HUDEP-2 (cell line): Measurements from ENCODE around the gene RANBP9.

Experiments
- DNase-seq, 76 experiments: peaks; one replicate each; lab custom pipeline; 2025; ENCODE audit not compliant: unreplicated experiment in 76 of 76; lab: John Stamatoyannopoulos, UW

The RANBP9 gene

DNA sequence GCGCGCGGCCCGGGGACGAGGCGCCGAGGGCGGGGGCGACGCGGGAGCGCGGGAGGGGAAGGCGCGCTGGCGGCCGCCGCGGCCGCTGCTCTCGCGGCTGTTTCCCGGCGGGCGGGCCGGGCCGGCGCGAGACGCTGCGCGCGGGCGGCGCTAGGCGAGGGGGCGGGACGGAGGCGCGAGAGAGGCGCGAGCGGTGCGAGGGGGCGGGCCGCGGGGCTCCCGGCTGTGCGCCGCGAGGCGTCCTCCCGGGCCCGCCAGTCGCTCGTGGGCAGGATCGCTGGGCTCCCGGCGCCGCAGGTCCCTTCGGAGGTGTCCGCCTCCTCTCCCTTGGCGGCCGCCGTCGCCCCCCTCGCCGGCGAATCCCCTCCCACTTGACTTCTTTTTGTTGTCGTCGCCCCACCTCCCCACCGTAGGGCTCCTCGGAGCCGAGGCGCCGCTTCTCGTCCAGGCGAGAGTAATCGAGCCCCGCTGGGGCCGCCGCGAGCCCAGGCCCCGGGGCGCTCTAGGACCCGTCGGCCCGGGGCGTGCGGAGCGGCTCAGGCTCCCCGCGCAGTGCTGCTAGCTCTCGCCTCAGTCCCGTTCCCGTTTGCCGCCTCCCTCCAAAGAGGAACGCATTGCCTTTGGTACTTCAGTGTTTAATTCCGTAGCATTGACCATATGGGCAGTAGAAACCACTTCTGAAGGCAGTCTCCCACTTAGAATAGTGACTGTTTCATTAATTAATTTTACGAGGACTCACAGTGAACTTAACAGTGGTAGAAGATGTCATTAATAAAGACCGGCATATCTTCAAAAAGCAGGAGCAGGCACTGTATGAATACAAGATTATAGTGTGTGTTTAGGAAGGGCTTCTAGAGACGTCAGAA, at the start of gene RANBP9:
Gene RANBP9, minus strand, starts transcription at position 103 of the 866 bp plus-strand sequence. CDS start 330 bp downstream, outside the sequence.
- DNase-seq: peak in 75 of 76 experiments; percentile 52 to 98 (median 86)

DNA sequence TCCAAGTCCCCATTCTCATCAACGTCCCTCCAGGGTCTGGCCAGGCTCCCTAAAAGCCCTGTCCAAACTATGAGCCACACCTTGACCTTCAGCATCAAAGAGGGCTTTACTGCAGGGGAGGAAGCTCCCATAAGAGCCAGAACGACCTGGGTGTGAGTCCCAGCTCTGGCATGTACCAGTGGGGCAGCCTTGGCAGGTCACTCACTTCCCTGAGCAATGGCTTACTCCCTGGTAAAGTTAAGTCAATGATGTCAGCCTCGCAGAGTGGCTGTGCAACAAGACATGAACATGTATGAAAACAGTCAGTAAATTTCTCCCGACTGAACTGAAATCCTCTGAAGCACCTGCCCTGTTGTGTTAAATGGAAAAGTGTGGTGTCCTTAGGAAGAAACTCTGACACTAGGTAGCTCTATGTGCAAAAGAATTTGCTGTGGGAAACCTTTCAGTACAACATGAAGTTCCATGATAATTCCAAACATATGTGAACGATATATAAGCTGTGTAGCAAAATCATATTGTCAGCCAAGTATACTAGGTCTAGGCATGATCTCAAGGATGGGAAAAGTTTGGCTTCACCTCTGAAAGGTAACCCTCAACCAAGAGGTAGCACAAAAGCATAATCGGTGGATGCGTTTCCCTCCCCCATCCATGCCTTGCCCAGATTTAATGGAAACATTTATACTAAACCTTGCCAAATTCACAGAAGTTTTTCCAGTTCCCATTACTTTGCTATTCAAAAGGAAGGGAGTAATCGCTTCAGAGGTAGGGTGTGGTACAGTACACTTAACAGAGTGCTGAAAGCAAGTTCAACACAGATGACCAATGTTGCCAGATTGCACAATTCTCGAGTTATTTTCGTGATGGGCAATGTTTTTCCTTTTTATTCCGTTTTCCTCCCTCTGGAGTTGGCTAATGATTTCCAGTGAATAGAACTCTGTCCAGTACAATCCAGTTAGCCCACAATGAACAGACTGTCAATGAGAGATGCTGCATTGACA, 49.0 kb upstream of the RANBP9 start:
- no peak for DNase-seq

DNA sequence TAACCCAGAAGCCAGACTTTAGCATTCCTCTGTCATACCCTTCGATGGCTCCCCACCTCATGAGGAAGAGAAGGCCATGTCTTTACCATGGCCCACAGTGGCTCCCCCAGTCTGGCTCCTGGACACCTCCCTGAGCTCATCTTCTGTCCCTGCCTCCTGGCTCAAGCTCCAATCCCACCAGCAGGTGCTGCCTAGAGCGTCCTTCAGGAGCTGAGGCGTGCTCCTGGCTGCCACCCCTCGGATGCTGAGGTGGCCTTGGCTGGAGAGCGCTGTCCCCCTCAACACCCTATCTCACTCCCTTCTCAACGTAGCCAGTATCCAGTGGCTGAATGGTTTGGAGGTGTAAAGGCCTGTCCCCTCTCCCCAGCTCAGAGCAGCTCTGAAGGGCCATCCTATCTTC, 47.4 kb upstream of the RANBP9 start:
- DNase-seq: no peak

DNA sequence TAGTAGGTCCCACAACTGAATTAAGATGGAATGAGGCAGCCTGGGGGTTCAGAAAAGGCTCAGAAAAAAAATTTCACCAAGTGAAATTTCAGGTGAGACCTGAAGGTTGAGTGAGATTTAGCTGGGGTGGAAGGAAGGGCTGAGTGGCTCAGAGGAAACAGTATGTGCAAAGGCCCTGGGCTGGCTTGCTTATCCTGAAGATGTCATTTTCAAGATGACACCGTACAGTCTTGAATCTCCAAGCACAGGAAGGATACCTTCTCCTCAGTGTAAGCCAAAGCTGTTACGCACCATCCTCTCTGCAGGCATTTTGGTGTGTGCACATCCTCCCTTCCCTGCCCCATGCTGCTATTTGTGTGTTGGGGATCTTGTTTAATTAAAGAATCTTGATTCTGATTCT, 43.0 kb upstream of the RANBP9 start:
- no peak for DNase-seq

DNA sequence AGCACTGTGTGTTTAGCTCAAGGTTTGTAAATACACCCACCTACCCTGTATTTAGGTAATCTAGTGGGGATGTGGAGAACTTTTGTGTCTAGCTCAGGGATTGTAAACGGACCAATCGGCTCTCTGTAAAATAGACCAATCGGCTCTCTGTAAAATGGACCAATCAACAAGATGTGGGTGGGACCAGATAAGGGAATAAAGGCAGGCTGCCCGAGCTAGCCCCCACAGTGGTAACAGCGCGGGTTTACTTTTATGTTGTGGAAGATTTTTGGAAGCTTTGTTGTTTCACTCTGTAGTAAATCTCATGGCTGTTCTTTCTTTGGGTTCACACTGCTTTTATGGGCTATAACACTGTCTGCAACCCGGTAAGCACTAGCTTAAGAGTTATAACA, 32.1 kb upstream of the RANBP9 start:
- DNase-seq: no peak

DNA sequence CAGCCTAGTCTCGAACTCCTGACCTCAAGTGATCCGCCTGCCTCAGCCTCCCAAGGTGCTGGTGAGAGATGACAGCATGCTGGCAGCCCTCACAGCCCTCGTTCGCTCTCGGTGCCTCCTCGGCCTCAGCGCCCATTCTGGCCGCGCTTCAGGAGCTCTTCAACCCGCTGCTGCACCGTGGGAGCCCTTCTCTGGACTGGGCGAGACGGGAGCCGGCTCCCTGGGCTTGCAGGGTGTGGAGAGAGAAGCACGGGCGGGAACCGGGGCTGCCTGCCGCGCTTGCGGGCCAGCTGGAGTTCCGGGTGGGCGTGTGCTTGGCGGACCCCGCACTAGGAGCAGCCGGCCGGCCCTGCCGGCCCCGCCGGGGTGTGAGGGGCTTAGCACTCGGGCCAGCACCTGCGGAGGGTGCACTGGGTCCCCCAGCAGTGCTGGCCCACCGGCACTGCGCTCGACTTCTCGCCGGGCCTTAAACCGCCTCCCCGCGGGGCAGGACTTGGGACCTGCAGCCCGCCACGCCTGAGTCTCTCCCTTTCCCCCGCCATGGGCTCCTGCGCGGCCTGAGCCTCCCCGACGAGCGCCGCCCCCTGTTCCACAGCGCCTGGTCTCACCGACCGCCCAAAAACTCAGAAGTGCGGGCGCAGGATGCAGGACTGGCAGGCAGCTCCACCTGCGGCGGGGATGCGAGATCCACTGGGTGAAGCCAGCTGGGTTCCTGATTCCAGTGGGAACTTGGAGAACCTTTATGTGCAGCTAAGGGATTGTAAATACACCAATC, 31.5 kb upstream of the RANBP9 start:
- no peak for DNase-seq

DNA sequence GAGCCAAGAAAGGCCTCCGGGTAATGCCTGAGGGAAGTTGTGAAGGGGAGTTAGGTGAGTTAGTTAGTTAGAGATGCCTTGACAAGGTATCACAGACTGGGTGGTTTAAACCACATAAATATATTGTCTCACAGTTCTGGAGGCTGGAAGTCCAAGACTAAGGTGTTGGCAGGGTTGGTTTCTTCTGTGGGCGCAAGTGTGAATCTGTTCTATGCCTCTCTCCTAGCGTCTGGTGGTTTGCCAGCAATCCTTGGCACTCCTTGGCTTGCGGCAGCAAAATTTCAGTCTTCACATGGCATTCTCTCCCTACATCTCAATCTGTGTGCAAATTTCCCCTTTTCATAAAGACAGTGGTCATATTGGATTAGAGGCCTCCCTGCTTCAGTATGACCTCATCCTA, 29.7 kb upstream of the RANBP9 start:
- DNase-seq: no peak

DNA sequence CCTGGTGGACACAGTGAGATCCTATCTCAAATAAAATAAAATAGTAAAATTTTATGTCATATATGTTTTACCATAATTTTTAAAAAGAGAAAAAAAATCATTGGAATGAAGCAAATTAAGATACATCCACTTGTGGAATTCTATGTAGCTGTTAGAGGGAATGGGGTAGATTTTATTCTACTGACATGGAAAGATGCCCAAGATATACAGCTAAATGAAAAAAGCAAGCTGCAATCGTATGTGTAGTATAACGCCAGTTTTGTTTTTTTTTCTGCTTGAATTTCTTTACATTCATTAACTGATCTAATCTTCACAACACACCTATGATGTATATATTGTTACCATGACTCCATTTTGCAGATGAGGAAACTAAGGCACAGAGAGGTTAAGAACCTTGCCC, 23.4 kb upstream of the RANBP9 start:
- no peak for DNase-seq

DNA sequence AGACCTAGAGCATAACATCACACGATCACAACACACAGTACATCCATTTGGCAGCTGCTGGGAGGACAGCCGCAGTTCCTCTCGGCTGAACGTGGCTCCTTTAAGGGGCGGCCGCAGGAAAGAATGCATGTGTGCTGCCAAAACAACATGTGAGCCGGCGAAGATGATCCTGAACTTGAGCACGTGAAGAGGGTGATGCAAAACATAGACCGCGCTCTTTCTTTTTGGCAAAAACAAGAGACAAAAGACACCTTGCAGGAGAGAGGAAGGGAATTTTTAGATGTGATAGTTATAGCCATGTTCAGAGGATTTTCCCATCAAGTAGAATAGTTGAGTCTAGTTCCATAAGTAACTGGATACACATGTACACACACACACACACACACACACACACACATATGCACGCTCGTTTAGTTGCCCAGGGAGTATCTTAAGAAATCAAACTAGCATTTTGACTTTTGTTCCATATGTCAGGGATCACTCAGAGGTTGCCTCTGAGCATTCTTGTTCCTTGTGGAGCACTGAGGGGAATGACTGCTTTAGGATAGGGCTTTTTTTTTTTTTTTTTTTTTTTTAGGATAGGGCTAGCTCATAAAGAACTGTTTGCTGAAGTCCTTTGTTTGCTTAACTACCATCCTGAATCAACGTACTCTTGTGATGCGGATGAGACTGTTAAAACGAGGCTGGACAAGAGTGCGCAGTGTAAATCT, 21.7 kb upstream of the RANBP9 start:
- DNase-seq: no peak

DNA sequence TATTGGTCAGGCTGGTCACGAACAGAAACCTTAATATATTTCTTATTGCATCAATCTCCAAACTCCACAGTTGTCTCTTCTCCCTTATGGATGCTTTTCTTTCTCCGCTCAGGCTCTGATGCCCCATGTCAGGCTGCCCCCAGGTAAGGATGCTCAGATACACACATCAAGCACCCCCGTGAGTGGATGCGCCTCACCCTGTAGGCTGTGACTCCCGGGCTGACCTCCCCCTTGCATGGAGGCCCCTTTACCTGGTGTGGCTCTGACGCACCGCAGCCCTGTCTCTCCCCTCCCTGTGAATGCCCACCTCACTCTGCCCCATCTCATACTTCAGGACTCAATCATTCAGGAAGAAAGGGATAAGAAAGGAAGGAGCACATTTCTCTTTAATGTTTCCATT, 19.1 kb upstream of the RANBP9 start:
- no peak for DNase-seq

DNA sequence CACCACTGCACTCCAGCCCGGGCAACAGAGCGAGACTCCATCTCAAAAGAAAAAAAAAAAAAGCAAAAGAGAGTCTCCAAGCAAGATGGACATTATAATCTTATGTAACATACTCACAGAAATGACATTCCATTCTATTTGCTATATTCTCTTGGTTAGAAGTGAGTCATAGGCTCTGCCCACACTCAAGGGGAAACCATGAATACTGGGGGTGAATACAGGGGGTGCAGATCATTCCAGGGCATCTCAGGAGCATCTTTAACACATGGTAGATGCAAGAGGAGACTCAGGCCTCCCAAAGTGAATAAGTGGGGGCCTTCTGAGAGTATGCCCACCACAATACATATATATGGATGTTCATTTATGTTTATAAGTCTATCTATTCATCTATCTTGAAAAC, 18.3 kb upstream of the RANBP9 start:
- DNase-seq: no peak

DNA sequence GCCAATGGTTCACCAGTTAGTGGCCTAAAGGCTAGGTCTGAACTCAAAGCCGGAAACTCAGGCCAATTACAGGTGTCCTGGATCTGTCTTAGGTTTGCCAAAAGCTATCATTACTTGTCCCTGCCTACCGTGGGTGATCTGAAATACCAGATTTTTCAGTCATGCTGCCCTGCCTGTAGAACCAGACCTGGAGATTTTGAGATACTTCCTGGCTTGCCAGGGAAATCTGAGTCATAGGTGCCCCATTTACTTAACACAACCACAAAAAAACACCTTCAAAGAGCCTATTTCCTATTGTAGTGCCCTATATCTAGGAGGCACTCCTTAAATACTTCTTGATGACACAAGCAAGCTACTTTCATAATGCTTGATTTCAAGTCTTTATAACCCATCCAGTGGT, 13.9 kb upstream of the RANBP9 start:
- DNase-seq: peak in 2 of 76 experiments; percentile 20 to 32

DNA sequence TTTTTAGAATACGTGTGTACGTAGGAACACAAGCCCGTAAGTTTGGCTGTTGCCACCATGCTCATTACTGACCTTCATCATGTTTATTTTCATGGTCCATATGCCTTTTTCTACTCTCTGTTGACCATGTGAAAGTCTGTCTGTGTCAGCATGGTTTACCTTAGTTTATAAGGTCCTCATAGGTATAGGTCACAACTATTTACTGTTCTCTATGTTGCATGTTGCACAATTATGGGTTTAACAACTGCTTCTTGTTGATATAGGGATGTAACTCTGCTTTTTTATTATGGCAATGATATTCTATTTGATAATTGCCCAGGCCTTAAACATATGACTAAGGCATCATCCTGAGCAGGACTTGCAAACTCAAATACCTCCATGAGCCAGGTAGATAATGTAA, 13.4 kb upstream of the RANBP9 start:
- DNase-seq: no peak

DNA sequence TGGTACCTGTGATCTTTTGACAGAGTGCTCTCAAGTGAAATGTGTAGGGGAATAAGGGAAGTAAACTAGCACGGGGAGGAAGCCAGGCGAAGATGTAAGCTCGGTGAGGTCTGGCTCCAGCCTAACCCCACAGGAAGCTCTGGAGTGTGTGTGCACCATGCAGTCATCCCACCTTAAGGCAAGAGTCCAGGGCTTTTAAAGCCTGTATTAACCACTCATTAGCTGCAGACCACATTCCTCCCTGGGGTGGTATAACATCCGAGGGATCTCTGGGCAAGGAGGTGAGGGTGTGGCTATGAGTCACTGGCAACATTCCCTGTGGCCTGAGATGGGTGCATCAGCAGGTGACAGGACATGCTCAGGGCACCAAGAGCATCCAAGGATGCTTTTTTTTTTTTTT, 12.5 kb upstream of the RANBP9 start:
- no peak for DNase-seq

DNA sequence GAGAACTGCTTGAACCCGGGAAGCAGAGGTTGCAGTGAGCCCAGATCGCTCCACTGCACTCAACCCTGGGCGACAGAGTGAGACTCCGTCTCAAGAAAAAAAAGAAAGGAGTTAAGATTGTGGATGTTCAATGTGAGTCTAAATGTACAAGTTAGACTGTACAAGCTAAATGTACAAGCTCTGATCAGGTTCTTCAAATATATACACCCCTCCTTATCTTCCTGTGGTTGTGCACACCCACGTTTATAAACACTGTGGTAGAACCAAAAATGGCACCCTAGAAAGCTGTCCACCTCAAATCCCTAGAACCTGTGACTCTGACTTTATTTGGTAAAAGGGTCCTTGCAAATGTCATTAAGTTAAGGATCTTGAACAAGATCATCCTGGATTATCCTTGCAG, 11.2 kb upstream of the RANBP9 start:
- DNase-seq: no peak

DNA sequence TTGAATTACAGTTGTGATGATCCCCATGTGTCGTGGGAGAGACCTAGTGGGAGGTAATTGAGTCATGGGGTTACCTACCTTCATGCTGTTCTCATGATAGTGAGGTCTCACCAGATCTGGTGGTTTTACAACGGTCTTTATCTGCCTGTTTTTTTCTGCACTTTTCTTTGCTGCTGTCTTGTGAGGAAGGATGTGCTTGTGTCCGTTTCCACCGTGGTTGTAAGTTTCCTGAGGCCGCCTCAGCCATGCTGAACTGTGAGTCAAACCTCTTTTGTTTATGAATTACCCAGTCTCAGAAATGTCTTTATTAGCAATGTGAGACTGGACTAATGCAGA, 6.5 kb upstream of the RANBP9 start:
- no peak for DNase-seq

DNA sequence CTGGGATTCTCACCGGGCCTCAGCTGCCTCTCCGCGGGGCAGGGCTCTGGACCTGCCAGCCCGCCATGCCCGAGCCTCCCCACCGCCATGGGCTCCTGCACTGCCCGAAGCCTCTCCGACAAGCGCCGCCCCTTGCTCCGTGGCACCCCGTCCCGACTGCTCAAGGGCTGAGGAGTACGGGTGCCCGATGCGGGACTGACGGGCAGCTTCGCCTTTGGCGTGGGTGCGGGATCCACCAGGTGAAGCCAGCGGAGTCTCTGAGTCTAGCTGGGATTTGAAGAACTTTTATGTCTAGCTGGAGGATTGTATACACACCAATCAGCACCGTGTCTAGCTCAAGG, 5.3 kb upstream of the RANBP9 start:
- no peak for DNase-seq

DNA sequence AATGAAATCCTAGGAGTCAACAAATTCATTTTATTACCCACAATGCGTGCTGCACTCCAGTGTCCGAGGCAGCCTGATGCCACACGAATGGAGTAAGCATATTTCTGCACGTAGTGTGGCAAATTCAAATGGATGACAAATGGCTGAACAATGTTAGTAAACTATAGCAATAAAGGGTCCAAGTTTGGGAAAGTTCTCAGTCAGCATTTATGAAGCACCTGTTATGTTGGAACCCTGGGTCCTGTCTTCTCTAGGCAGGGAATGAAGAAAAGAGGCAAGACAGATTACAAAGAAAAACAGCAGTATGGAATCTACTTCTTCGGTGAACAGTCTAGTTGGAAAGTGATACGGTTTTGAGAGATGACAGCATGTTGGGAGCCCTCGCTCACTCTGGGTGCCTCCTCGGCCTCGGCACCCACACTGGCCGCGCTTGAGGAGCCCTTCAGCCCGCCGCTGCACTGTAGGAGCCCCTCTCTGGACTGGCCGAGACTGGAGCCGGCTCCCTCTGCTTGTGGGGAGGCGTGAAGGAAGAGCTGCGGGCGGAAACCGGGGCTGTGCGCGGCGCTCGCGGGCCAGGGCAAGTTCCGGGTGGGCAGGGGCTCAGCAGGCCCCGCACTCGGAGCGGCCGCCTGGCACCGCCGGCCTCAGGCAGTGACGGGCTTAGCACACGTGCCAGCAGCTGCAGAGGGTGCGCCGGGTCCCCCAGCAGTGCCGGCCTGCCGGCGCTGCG, 4.8 kb upstream of the RANBP9 start:
- DNase-seq: no peak

DNA sequence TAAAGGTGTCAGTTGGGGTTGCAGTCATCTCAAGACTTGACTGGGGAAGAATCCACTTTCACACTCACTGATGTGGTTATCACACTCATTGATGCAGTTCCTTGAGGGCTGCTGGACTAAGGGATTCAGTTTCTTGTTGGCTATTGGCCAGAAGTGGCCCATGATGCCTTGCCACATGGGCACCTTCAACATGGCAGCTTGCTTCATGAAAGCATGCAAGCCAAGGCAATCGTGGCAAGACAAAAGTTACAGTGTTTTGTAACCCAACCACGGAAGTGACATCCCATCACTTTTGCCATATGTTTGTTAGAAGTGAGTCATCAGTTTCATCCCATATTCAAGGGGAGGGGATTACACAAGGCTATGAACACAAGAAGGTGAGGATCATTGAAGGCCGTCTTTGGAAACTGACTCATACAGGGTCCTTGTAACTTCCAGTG, 3.8 kb upstream of the RANBP9 start:
- no peak for DNase-seq

DNA sequence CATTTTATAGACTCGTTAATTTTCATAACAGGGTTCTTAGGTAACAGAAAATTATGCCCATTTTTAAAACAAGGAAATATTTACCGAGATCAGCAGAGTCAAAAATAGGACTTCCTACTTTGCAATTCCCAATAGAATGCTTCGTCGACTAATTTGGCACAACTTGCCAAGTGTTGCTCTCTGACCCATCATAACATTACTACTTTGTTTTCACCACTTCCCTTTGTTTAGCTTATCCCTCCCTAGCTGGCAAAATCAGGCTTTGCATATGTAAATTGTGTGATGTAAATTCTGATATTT, 914 bp upstream of the RANBP9 start:
- DNase-seq: peak in 1 of 76 experiments; percentile 29
